Measurements from ENCODE around the gene KMT5C.

DNA sequence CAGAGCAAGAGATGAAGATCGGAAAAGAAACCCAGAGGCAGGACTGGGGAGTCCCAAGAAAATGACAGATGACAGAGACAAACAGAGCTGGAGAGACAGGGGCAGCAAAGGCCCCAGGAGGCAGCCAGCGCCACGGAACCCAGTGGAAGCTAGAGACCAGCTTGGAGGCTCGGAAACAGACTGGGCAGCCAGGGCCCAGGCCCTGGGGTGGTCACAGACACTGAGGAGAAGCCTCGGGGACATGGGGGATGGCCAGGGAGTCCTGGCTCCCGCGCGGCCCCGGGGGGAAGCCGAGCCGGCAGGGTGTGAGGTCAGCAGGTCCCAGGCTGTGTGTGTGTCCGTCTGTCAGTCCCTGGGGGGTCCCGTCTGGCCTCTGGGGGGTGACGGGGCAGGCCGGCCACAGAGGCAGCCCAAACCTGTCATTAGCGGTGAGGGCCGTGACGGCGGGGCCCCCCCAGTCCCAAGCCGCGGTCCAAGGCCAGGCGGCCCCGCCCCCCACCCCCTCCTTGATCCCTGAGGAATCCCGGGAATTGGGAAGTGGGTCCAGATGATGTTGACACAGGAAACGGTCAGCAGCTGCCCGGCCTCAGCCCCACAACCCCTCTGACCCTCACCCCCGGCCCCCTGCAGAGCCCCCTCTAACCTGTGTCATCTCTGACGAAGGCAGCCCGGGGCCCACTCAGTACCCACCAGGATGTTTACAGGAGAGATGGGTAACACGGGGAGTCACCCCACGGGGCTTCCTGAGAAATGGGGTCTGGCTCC is 34.5 kb downstream of the KMT5C start:
- TF ChIP-seq GATA3 (IDR thresholded peaks at IDR 0.05; ENCODE audit: low read depth, low read length) (no peak), GATA2 (IDR thresholded peaks at IDR 0.05; ENCODE audit: low read depth, low read length) (no peak)

Measured in SH-SY5Y (cell line).